NCI-H2227 treated with DMSO at 0.1 percent for 48 hours (cell line): ENCODE measurements around the gene PHKB.
A peak's percentile ranks its signal among the peaks of the same experiment; 100 is the strongest.
"Not testable (repeated sequence)": the region's sequence is repeated elsewhere in the genome, so short reads cannot be mapped to it uniquely, and the experiment has no call there.

Experiments
- DNase-seq: peaks from one replicate; lab custom pipeline; 2025; lab: John Stamatoyannopoulos, UW

PHKB gene

DNA sequence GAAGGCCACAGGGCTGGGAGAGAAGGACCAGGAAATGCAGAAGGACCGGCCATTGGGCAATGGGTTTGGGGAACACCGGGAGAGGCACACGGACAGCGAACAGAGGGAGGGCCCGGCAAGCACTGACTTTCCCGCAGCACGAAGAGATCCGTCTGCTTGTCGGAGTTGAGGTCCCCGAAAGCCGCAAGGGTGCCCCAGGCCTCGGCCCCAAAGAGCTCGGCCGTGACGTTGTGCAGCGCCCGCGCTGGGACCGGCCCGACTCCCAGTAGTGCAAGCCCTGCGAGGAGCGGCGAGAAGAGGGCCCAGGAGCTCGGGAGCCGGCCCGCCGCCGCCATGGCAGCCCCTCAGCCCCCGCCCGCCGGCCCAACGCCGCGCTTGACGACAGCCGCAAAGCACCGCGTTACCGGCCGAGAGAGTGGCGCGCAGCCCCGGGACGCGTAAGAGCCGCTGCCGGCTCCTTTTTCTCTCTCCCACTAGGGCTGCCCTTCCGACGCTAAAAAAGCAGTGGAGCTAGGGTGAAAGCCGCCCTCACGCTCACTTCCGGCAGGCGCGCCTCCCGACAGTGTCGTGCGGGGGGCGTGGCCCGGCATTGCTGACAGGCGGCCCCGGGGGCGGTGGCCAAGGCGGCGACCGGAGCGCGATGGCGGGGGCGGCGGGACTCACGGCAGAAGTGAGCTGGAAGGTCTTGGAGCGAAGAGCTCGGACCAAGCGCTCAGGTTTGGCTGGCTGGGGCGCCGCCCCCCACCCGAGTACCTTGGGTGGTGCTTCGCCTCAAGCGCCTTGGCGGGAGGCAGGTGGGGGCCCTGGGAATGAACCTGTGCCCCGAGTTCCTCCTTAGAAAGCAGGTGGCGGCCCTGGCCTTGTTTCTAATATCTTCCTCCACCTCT is at the start of gene PHKB, which contains the start of gene ITFG1:
TSS of gene PHKB (plus strand) at position 621 of the 887 bp plus-strand sequence. CDS start at position 641, 20 bp downstream.
TSS of gene ITFG1 (minus strand) at position 353 of the 887 bp plus-strand sequence. CDS start at position 335, 18 bp downstream.
- DNase-seq = peak; percentile 64

DNA sequence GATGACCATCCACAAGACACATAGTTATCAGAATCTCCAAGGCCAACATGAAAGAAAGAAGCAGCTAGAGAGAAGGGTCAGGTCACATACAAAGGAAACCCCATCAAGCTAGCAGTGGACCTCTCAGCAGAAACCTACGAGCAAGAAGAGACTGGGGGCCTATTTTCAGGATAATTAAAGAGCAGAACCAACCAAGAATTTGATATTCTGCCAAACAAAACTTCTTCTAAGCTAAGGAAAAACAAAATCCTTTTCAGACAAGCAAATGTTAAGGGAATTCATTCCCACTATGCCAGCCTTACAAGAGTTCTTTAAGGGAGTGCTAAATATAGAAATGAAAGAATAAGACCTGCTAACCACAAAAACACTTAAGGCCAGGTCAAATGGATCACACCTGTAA is 48.1 kb upstream of the PHKB start:
- DNase-seq = no peak

DNA sequence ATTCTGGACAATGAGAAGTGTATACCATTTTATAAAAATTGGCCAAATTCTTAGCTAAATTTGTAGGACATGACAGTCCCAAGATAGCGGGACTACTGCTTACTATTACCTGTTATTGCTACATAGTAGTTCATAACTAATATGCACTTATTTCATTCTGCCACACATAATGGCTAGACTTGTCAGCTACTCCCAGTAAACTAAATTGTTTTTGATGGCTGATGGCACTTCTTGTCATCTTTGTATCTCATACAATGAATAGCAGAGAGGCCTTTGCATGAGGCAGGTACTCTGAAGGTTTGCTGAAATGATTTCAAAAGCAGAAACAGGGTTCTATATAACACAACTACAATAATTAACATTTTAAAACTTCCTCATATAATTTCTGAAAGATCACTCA is 44.3 kb upstream of the PHKB start:
- DNase-seq = no peak

DNA sequence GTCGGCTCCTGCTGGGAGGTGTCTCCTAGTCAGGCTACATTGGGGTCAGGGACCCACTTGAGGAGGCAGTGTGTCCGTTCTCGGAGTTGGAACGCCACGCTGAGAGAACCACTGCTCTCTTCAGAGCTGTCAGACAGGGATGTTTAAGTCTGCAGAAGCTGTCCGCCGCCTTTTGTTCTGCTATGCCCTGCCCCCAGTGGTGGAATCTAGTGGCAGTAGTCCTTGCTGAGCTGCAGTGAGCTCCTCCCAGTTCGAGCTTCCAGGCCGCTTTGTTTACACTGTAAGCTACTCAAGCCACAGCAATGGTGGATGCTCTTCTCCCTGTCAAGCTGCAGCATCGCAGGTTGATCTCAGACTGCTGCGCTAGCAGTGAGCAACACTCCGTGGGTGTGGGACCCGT is 36.3 kb upstream of the PHKB start:
- DNase-seq = no peak

DNA sequence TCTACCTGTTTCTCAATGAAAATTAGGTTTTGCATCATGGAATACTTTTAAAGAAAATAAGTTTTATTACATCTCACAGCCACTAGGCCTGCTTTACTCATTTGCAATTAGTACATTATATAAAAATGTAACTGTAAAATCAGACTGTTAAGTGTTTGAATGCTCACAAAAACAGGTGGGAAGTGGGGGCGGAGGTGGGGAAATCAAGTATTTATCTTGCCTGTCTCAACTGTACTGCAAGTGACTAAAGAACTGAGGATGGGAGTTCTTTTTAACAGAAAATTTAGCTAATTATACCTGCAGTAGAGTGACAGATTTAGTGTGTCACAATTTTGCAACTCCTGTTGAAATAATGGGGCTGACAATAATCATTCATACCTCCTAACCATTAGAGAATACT is 34.3 kb upstream of the PHKB start:
- no peak for DNase-seq

DNA sequence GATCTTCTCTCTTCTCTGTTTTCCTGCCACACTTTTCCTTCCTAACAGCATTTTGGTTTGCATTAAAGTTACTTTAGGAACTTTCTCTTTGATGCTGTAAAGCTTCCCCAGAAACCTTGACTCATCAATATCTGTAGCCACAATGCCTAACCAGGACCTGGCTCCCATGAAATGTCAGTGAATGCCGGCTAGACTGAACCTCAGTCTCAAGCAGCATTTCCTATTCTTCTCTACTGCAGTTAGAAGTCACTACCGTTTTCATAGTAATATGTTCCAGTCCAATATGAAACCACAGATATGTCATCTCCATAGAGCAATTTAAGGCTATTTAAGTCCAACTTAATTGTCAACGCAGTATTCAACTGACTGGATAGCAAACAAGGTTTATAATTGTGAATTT is 29.2 kb upstream of the PHKB start:
- no peak for DNase-seq

DNA sequence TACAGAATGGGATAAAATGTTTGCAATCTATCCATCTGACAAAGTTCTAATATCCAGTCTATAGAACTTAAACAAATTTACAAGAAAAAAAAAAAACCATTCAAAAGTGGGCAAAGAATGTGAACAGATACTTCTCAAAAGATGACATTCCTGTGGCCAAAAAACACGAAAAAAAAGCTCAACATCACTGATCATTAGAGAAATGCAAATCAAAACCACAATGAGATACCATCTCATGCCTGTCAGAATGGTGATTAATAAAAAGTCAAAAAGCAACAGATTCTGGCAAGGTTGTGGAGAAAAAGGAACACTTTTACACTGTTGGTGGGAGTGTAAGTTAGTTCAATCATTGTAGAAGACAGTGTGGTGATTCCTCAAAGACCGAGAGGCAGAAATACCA is 26.9 kb upstream of the PHKB start:
- DNase-seq = not testable (repeated sequence)

DNA sequence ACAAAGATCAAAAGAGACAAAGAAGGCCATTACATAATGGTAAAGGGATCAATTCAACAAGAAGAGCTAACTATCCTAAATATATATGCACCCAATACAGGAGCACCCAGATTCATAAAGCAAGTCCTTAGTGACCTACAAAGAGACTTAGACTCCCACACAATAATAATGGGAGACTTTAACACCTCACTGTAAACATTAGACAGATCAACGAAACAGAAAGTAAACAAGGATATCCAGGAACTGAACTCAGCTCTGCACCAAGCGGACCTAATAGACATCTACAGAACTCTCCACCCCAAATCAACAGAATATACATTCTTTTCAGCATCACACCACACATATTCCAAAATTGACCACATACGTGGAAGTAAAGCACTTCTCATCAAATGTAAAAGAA is 21.1 kb upstream of the PHKB start:
- not testable (repeated sequence) for DNase-seq

DNA sequence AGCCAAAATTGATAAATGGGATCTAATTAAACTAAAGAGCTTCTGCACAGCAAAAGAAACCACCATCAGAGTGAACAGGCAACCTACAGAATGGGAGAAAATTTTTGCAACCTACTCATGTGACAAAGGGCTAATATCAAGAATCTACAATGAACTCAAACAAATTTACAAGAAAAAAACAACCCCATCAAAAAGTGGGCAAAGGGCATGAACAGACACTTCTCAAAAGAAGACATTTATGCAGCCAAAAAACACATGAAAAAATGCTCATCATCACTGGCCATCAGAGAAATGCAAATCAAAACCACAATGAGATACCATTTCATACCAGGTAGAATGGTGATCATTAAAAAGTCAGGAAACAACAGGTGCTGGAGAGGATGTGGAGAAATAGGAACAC is 18.2 kb upstream of the PHKB start:
- DNase-seq = not testable (repeated sequence)

DNA sequence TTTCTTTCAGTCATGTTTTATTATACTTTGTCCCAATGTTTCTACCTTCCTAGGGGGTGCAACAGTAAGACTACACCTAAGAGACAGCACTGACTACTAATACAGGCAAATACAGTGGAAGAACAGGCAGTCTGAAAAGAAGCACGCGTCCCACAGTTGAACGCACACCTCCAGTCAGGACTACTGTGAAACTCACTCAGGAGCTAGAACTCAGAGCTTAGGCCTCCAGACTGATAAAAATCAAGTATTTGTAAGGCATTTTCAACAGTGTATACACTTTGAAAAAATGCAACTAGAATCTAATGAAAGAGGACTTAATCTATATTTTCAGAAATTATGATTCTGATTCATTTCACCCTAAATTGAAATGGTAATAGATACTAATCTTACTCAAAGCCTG is 14.7 kb upstream of the PHKB start:
- no peak for DNase-seq

DNA sequence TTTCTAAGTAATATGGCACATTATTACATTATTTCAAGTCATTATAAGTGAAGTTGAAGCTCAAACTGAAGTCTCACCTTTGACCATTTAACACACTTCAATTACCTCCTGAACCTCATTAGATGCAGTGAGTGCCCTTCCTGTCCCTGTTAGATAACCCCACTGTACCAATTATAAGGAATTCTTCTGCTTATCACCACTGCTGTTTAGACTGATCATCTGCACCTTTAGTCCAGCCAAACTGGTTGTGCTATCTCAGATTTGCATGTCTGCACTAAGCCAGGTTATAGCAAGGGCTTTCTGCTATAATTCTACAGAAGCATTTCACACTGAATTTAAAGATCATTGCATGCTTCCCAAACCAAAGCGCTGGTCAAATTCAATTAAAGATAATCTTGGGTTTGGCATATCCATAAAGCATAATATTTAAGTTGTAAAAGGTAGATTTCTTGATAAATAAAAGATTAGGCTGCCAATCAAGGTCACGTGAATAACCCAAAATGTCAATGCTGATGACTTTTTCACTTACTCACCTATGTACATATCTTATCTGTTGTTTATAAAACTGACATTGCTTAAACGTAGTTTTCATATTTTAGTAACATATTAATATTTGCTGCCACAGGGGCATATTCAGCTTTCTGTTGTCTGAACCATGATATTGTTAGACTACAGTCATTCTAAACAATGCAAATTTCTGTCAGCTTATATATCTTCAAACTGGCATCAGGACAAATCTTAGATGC is 12.1 kb upstream of the PHKB start:
- no peak for DNase-seq

DNA sequence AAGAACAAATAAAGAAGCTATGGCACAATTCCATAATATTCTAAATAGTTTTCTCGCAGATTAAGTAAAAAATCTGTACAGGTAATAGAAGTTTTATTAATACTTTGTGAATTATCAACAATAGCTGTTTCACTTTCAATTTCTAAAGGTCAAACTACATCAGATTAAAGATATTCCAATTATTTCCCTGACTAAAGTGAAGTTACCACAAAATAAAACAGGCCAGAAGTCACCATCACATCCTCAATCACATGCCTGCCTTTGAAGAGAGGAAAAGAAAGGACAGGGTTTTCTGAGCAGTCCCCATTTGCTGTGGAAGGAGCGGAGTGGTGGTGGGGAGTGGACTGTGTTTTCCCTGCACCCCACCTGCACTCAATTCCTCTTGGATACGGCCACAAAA is 11.3 kb upstream of the PHKB start:
- DNase-seq = no peak

DNA sequence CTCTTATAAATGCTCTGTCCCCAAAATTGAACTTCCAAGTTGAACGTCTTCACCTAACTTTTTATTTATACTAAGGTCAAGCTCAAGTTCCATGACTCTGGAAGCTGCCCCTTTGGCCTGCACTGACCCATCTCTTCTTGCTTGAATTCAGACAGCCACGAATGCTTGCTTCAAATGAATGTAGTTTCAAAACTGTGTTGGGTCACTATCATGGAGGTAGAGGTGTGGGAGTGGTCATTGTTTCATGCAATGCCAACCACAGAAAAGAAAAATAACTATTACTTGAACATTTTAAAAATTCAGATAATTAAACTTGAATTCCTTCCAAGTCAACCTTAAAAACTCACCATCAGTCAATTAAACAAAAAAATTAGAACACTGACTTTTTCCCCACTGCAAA is 2.8 kb upstream of the PHKB start:
- DNase-seq = no peak

DNA sequence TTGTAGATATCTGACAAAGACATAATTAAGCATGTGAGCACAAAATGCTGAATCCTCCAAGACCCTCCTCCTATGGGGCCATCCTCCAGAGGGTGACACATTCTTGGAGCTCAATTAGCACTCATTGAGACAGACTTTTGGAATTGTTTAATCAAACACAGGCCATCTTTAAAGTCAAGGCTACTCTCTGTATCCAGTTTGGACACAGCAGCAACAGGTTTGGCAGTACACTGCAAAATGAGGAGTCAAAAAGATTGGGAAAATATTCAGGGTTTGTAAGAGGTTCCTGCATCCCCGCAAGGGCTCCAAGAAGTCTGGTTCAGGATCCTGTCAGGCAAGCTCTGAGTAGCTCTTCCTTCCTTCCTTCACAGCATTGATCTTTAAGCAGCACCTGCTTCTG is 1.5 kb upstream of the PHKB start:
- no peak for DNase-seq

DNA sequence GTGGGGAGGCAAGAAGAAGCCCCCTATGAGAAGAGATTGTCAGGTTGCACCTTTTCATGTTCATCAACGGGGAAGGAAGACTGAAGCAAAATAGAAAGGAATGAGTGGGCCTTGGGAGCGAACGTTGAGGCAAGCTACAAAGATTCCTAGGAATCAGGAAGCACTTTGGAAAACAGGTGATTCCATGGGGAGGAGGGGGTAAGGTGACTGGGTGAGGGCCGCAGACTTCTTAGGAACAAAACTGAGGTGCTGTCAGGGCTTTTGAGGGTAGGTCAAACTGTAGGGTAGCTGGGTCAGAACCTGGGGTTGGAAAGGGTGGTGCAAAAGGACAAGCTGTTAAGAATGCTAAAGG is 796 bp upstream of the PHKB start:
- no peak for DNase-seq

DNA sequence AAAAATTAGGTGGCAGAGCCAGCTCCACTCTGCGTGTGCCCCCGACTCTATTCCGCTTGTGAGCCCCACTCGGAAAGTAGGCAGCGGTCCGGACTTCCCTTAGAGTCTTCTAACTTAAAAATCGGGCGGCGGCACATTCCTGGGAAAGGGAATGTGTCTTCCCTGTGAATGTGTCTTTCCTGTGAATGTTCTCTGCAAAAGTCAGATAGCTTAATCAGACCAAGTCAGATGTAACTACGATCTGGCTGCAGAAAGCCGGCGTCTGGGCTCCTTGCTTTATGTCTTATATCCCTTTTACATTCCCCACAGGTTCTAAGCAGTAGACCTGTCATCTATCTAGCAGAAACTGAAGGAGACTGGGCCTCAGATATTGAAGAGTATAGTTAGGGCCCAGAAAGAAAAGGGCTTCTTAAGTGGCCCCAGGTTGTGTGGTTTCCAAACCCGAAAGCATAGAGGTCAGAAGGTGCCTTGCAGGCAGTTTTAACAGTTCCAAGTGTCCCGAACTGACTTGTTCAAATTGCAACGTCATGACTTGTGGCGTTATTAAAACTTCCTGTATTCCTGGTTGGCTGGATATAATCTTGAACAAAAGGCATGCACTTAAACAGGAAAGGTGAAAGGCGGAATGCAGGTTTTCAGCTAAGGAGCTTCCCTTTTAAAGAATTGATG is 601 bp downstream of the PHKB start:
- no peak for DNase-seq

DNA sequence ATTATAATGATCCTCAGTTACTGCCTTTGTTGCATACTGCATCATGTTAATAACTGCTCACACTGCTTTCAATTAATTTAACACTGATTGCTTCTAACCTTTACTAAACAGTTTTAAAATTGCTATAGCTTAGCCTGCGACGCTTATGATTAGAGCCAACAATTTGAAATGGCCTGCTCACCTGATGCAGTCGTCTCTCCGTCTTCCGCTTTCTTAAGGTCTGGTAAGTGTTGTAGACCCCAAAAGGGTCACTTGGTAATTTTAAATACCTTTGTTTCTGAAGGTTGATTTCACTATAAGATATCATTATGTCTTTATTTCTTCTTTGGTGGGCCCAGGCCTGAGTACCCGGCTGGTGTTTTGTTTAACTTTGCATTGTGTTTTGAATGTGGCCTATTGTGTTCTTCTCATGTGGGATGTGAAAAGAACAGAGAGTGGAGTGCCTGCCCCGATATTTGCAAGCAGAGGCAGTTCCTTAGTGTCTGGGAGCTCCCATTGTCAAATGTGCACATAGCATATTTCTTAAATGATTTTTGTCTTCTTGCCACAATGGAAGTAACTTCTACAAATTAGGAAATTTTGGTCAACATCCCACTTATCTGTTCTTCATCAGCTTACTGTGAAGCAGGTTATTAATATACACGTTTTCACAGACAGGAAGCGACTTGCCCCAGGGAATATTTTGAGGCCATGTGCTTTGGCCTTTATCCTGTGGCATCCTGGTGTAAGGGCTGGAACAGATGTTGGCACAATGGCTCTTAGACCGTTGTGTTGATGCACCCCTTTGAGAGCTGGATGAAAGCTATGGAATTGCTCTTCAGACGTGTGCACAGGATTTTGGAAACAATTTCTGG is 2.9 kb downstream of the PHKB start:
- peak; percentile 9 for DNase-seq

DNA sequence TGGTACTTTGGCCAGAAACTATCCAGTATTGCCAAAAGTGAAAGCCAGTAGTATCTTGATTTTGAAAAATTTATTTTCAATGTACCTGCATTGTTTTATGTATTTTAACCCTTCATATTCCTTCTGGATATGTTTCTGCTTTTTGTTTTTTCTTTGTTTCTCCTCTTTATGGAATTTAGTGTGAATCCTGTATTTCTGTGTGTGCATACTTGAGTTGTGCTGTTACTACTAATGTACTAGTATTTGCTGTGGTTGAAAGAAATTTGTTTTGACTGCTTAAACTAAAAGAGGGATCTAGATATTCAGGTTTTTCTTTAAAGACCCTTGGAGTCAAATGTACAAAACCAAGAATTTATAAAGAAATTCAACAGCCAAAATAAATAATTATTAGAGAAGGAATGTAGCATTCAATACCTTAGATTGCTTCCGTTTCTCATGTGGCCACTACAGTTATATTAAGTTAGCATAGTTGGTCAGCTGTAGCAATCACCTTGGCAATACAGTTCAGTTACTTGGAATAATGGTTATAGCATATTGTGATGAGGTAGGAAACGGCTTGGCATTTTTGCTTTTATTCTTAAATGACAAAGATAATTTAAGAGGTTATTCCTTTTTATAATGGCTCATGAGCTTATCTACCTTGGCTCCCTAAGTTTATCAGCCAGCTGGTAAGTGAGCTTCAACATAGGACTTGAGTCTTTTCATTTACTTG is 4.9 kb downstream of the PHKB start:
- DNase-seq = no peak

DNA sequence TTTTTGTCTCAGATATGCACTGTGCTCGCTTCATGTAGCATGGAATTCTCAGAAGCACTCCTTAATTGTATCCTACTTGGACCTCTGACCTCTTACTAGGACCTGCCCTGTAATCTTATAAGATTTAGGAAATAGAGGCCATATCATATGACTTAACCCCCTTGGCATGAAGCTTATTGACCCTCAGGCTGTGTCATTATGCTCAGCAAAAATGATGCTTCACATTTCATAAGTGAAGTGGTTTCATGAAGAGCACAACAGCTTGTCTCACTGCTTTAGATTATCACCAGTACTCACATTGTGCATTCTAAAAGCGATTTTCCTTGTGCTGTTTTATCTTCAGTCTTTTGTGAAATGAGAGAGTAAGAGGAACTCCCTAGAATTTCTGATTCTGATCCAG is 6.4 kb downstream of the PHKB start:
- peak; percentile 41 for DNase-seq

DNA sequence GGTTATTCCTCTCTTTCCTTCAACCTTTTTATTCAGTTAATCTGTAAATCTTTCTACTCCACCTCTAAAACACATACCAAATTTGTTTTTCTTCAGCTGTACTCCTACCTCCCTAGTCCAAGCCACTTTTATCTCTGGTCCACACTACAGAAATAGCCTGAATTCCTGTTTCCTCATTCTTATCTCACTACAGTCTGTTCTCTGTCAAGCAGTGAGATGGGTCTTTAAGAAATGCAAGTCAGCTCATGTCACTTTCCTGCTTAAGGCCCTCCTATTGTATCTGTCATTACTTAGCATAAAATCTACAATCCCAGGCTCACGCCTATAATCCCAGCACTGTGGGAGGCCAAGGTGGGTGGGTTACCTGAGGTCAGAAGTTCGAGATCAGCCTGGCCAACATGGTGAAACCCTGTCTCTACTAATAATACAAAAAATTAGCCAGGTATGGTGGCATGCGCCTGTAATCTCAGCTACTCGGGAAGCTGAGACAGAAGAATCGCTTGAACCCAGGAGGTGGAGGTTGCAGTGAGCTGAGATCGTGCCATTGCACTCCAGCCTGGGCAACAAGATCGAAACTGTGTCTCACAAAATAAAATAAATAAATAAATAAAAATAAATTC is 7.0 kb downstream of the PHKB start:
- DNase-seq = not testable (repeated sequence)

DNA sequence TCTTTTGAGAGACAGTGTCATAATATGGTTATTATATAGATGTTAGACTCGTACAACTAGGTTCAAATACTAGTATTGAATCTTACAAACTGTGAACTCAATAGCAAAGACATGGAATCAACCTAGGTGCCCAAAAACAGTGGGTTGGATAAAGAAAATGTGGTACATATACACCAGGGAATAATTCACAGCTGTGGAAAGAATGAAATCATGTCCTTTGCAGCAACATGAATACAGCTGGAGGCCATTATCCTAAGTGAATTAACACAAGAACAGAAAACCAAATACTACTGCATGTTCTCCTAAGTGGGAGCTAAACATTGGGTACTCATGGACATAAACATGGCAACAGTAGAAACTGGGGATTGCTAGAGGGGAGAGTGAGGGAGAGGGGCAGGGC is 8.1 kb downstream of the PHKB start:
- DNase-seq = no peak
